Measurements from ENCODE around the gene YBEY.

- TF ChIP-seq TAF1 (CRISPR knock-in tag; IDR thresholded peaks at IDR 0.05), result no peak
- TF ChIP-seq THRA (CRISPR knock-in tag; IDR thresholded peaks at IDR 0.05; ENCODE audit: borderline replicate concordance), result no peak
- no peak for TF ChIP-seq BHLHE40 (IDR thresholded peaks at IDR 0.05; ENCODE audit: low read length)
- no peak for TF ChIP-seq JUN (CRISPR knock-in tag; IDR thresholded peaks at IDR 0.05)
- no peak for TF ChIP-seq MYC (CRISPR knock-in tag; IDR thresholded peaks at IDR 0.05; ENCODE audit: borderline replicate concordance)
Observed at GRCh38 chr21:46250146-46250725, 35.9 kb upstream of the YBEY start.
